ENCODE results near the gene COL19A1.

- TF ChIP-seq POLR2A (IDR thresholded peaks at IDR 0.05) (no peak), POLR2AphosphoS5 (IDR thresholded peaks at IDR 0.05; ENCODE audit: insufficient read depth in 1 of 2, low read depth in 1 of 2) (no peak), CTCF (IDR thresholded peaks at IDR 0.05) (no peak)
These were observed 28.4 kb downstream of the COL19A1 start for GRCh38 chr6:69894578-69895347.

Measured in vagina (tissue), 2 donors.